Neuronal stem cell (in vitro differentiated cells): ENCODE data around the gene ELOA.
"Not testable (repeated sequence)": the region's sequence is repeated elsewhere in the genome, so short reads cannot be mapped to it uniquely, and the experiment has no call there.

Source experiments
- DNase-seq: peaks from one replicate; pipeline ENCODE4 v3.0.0-alpha.2; 2013; ENCODE audit warnings: low spot score
- H2AFZ ChIP-seq: one replicate; pipeline ENCODE4 v1.6.1; 2013; ENCODE audit warnings: mild to moderate bottlenecking, low read length, inconsistent platforms
- H2AK5ac ChIP-seq: 2 replicates; pipeline ENCODE4 v1.6.1; 2013; ENCODE audit warnings: low read depth, mild to moderate bottlenecking, inconsistent platforms, low read length, moderate library complexity, mixed read lengths
- H2BK120ac ChIP-seq: 2 replicates; pipeline ENCODE4 v1.6.1; 2013; ENCODE audit warnings: low read depth, mild to moderate bottlenecking, inconsistent platforms, low read length, moderate library complexity, mixed read lengths
- H2BK12ac ChIP-seq: one replicate; pipeline ENCODE4 v1.6.1; 2013; ENCODE audit warnings: low read length, inconsistent platforms
- H2BK15ac ChIP-seq: 2 replicates; pipeline ENCODE4 v1.6.1; 2013; ENCODE audit warnings: mild to moderate bottlenecking, low read length, inconsistent platforms, mixed read lengths
- H2BK5ac ChIP-seq: one replicate; pipeline ENCODE4 v1.6.1; 2013; ENCODE audit warnings: inconsistent platforms, mild to moderate bottlenecking, low read length, moderate library complexity
- H3K14ac ChIP-seq: one replicate; pipeline ENCODE4 v1.6.1; 2013; ENCODE audit warnings: low read length, inconsistent platforms
- H3K18ac ChIP-seq: 2 replicates; pipeline ENCODE4 v1.6.1; 2013; ENCODE audit warnings: low read length, inconsistent platforms
- H3K23ac ChIP-seq: 2 replicates; pipeline ENCODE4 v1.6.1; 2013; ENCODE audit warnings: low read depth, mild to moderate bottlenecking, mixed read lengths, low read length, inconsistent platforms; ENCODE audit not compliant: poor library complexity
- H3K27ac ChIP-seq: replicated peaks from 3 replicates; pipeline ENCODE4 v1.5.1; 2013; ENCODE audit warnings: low read length, inconsistent platforms
- H3K27me3 ChIP-seq, 3 experiments: 2 replicates each; pipeline ENCODE4 v1.6.1; 2013; ENCODE audit warnings: low read length in 3 of 3, mild to moderate bottlenecking in 2 of 3, inconsistent platforms in 1 of 3, low read depth in 1 of 3, mixed read lengths in 1 of 3, moderate library complexity in 1 of 3; ENCODE audit not compliant: control insufficient read depth in 3 of 3, insufficient read depth in 3 of 3
- H3K36me3 ChIP-seq, 2 donors: replicated peaks in 1 of 2; 2 replicates each; pipeline ENCODE4 v1.6.1; 2013; ENCODE audit warnings: low read length in 2 of 2; ENCODE audit not compliant: control insufficient read depth in 2 of 2, insufficient read depth in 2 of 2
- H3K4ac ChIP-seq: 2 replicates; pipeline ENCODE4 v1.6.1; 2013; ENCODE audit warnings: inconsistent platforms, mild to moderate bottlenecking, low read length, moderate library complexity
- H3K4me1 ChIP-seq, 2 donors: 1 replicate in 1 of 2; 2 replicates in 1 of 2; pipeline ENCODE4 v1.6.1; 2013; ENCODE audit warnings: low read length in 2 of 2, low read depth in 1 of 2; ENCODE audit not compliant: control insufficient read depth in 2 of 2, insufficient read depth in 1 of 2
- H3K4me2 ChIP-seq: one replicate; pipeline ENCODE4 v1.6.1; 2013; ENCODE audit warnings: mild to moderate bottlenecking, low read length, inconsistent platforms; ENCODE audit not compliant: insufficient read depth, poor library complexity, severe bottlenecking
- H3K4me3 ChIP-seq, 2 donors: 2 replicates each; pipeline ENCODE4 v1.5.1; 2013; ENCODE audit warnings: low read length in 2 of 2, mild to moderate bottlenecking in 2 of 2, inconsistent platforms in 1 of 2, moderate library complexity in 1 of 2
- H3K79me1 ChIP-seq: one replicate; pipeline ENCODE4 v1.6.1; 2013; ENCODE audit warnings: low read depth, mild to moderate bottlenecking, inconsistent platforms, low read length, moderate library complexity
- H3K9ac ChIP-seq: one replicate; pipeline ENCODE4 v1.6.1; 2013; ENCODE audit warnings: mild to moderate bottlenecking, low read depth, low read length, inconsistent platforms; ENCODE audit not compliant: poor library complexity
- H3K9me3 ChIP-seq, 2 donors: replicated peaks in 1 of 2; 2 replicates each; pipeline versions ENCODE3 to v1.6.1; 2013; ENCODE audit warnings: low read length in 2 of 2, mild to moderate bottlenecking in 2 of 2, inconsistent platforms in 1 of 2, low read depth in 1 of 2, mixed read lengths in 1 of 2, moderate library complexity in 1 of 2; ENCODE audit not compliant: control insufficient read depth in 2 of 2, insufficient read depth in 1 of 2
- H4K8ac ChIP-seq: one replicate; pipeline ENCODE4 v1.6.1; 2013; ENCODE audit warnings: low read depth, mild to moderate bottlenecking, inconsistent platforms, low read length, moderate library complexity
- H4K91ac ChIP-seq: one replicate; pipeline ENCODE4 v1.6.1; 2013; ENCODE audit warnings: low read length, low read depth, mild to moderate bottlenecking, inconsistent platforms; ENCODE audit not compliant: poor library complexity
- WGBS, 2 donors: extraction: QIAGEN DNeasy Blood & Tissue Kit; methylation state at CpG; one replicate each; pipeline ENCODE4 v1.1.7; 2013; ENCODE audit warnings: missing lambda C conversion rate in 2 of 2, mixed read lengths in 1 of 2; ENCODE audit not compliant: insufficient read length in 2 of 2, insufficient replicate concordance in 1 of 2; ENCODE audit errors: extremely low coverage in 2 of 2; 5-methylcytosine and 5-hydroxymethylcytosine counted together

Gene ELOA

GRCh38 chr1:23794732-23795182 lies 51.5 kb downstream of the ELOA start:
- Histone ChIP-seq H3K79me1 (peaks cover 23% of the 10 kb centered on the region), H3K4me1 (peaks cover 9 to 26% of the 10 kb centered on the region in 2 donors), H3K36me3 (peaks cover 33 to 58% of the 10 kb centered on the region in 2 donors), H3K23ac (peak overlapping the region; percentile 43)
- H2BK5ac ChIP-seq, H4K91ac ChIP-seq, H2BK15ac ChIP-seq, H3K27me3 ChIP-seq, H3K14ac ChIP-seq, H3K18ac ChIP-seq, H3K4ac ChIP-seq, H3K27ac ChIP-seq, DNase-seq, H3K4me2 ChIP-seq, H2BK12ac ChIP-seq, H3K9me3 ChIP-seq, H2BK120ac ChIP-seq, H3K9ac ChIP-seq, H2AFZ ChIP-seq, H4K8ac ChIP-seq, H2AK5ac ChIP-seq, H3K4me3 ChIP-seq: not testable (repeated sequence)
- WGBS, 2 donors, result no CpG with 5 or more reads among the region's 9 CpGs

- no peak overlapping the region for H3K18ac ChIP-seq
- no peak for DNase-seq
- no peak overlapping the region for H3K4ac ChIP-seq
- peaks cover 9 to 22% of the 10 kb centered on the region in 2 donors for H3K4me1 ChIP-seq
- H3K9me3 ChIP-seq, result no peaks in the 10 kb centered on the region
- no peak overlapping the region for H2AFZ ChIP-seq
- no peak overlapping the region for H3K23ac ChIP-seq
- no peak overlapping the region for H2BK120ac ChIP-seq
- H2BK5ac ChIP-seq, result no peak overlapping the region
- H4K8ac ChIP-seq, result no peak overlapping the region
- H4K91ac ChIP-seq, result no peak overlapping the region
- no peak overlapping the region for H2BK12ac ChIP-seq
- no peak overlapping the region for H3K9ac ChIP-seq
- H3K27ac ChIP-seq, result no peak overlapping the region
- peaks cover 23% of the 10 kb centered on the region for H3K79me1 ChIP-seq
- no peaks in the 10 kb centered on the region for H3K27me3 ChIP-seq
- no peak overlapping the region for H3K14ac ChIP-seq
- WGBS, 2 donors, result no CpG with 5 or more reads among the region's 16 CpGs
- H3K4me2 ChIP-seq, result no peak overlapping the region
- H3K4me3 ChIP-seq, result no peak overlapping the region
- no peak overlapping the region for H2BK15ac ChIP-seq
- peaks cover 33 to 58% of the 10 kb centered on the region in 2 donors for H3K36me3 ChIP-seq
- H2AK5ac ChIP-seq, result no peak overlapping the region
Measured at GRCh38 chr1:23795676-23796465, 52.6 kb downstream of the ELOA start.

- Histone ChIP-seq H3K14ac (no peak overlapping the region), H2AFZ (no peak overlapping the region), H2BK120ac (no peak overlapping the region), H3K27ac (no peak overlapping the region), H3K79me1 (peaks cover 18% of the 10 kb centered on the region), H3K27me3 (no peaks in the 10 kb centered on the region), H2BK12ac (no peak overlapping the region), H3K36me3 (peaks cover 33 to 58% of the 10 kb centered on the region in 2 donors), H2AK5ac (no peak overlapping the region), H3K4ac (no peak overlapping the region), H4K91ac (no peak overlapping the region), H3K4me1 (peaks cover 10 to 22% of the 10 kb centered on the region in 2 donors), H3K4me2 (no peak overlapping the region), H2BK15ac (no peak overlapping the region), H4K8ac (no peak overlapping the region), H3K9me3 (no peaks in the 10 kb centered on the region), H2BK5ac (no peak overlapping the region), H3K18ac (no peak overlapping the region), H3K4me3 (peak overlapping the region in 1 of 2 donors; percentile 37), H3K9ac (no peak overlapping the region), H3K23ac (no peak overlapping the region)
- WGBS, 2 donors, result no CpG with 5 or more reads among the region's 17 CpGs
- no peak for DNase-seq
Measured at GRCh38 chr1:23796466-23797271, 53.4 kb downstream of the ELOA start.
